DND-41 (cell line): ENCODE data around the gene CLDN10.
"Not testable (repeated sequence)": the region's sequence is repeated elsewhere in the genome, so short reads cannot be mapped to it uniquely, and the experiment has no call there.

Experiments used
- CTCF ChIP-seq: IDR thresholded peaks from 2 replicates; pipeline ENCODE4 v1.5.1; 2012; ENCODE audit warnings: borderline replicate concordance, low read length, moderate library complexity, mild to moderate bottlenecking; ENCODE audit not compliant: poor library complexity, severe bottlenecking; ENCODE audit errors: extremely low read depth
- EZH2 ChIP-seq: IDR thresholded peaks from 3 replicates; pipeline ENCODE4 v1.6.1; 2012; ENCODE audit warnings: borderline replicate concordance, low read depth, mild to moderate bottlenecking, moderate library complexity, low read length, inconsistent platforms; ENCODE audit not compliant: severe bottlenecking

GRCh38 chr13:95515606-95516005, 36.9 kb upstream of the CLDN10 start:
- not testable (repeated sequence) for TF ChIP-seq CTCF, EZH2
